GM12878 (cell line): ENCODE measurements around the gene DPP4. TPM values are rescaled to one million over a fixed set of nuclear protein-coding genes. Genes with fewer than 3 reads are reported as not detected.

Experiments
- ATAC-seq: fragments of 200-7000 bp; cut with Tn5 transposase; 3 replicates; pipeline ENCODE4 v1.9.1; 2020; ENCODE audit warnings: mild to moderate bottlenecking, moderate library complexity
- BruUV-seq: library from RNA; stranded (reverse); fragments of 400-500 nt; replicated peaks from 2 replicates; lab custom pipeline; 2021; lab: Mats Ljungman, UMichigan
- CTCF ChIA-PET: fragments of 300-600 bp; sonication (Branson Sonifier 250); formaldehyde crosslinking; extraction: SDS; loops from one replicate; lab custom pipeline; 2021; ENCODE audit warnings: inconsistent platforms; lab: Yijun Ruan, JAX
- POLR2A ChIA-PET: fragments of 350-600 bp; formaldehyde crosslinking; extraction: SDS; loops from one replicate; lab custom pipeline; 2021; ENCODE audit warnings: inconsistent platforms; lab: Charles Lee
- RAD21 ChIA-PET: fragments of 300-600 bp; sonication (Branson Sonifier 250); formaldehyde crosslinking; loops from one replicate; lab custom pipeline; 2023; ENCODE audit warnings: antibody characterized with exemption; ENCODE audit not compliant: unreplicated experiment; lab: Charles Lee
- SMC1A ChIA-PET: fragments of 300-600 bp; sonication (Branson Sonifier 250); formaldehyde crosslinking; loops from one replicate; lab custom pipeline; 2023; ENCODE audit not compliant: unreplicated experiment, uncharacterized antibody; lab: Charles Lee
- DNase-seq: peaks from one replicate; pipeline ENCODE4 v3.0.0-alpha.2; 2011; ENCODE audit warnings: low read depth, low spot score
- FAIRE-seq: peaks from 3 replicates; lab custom pipeline; 2011; peaks lifted over from hg19 to GRCh38; lab: Jason Lieb, UNC
- H2AFZ ChIP-seq: 2 replicates; pipeline ENCODE4 v1.6.0; 2011; ENCODE audit warnings: low read depth, low read length, control low read depth; ENCODE audit not compliant: control insufficient read depth
- H3K27ac ChIP-seq: 2 replicates; pipeline ENCODE4 v1.5.1; 2011; ENCODE audit warnings: control low read depth; ENCODE audit not compliant: control insufficient read depth, insufficient read depth
- H3K27me3 ChIP-seq, 2 experiments: replicated peaks in 1 of 2; 2 replicates each; pipeline versions ENCODE4 v1.6.0 to v1.6.1; 2011; ENCODE audit warnings: low read length in 1 of 2; ENCODE audit not compliant: control insufficient read depth in 2 of 2, insufficient read depth in 2 of 2
- H3K36me3 ChIP-seq, 2 experiments: 2 replicates each; pipeline ENCODE4 v1.5.1; 2011; ENCODE audit warnings: low read length in 1 of 2; ENCODE audit not compliant: control insufficient read depth in 2 of 2, insufficient read depth in 2 of 2
- H3K4me1 ChIP-seq: 2 replicates; pipeline ENCODE4 v1.6.1; 2011; ENCODE audit warnings: mild to moderate bottlenecking, low read length, moderate library complexity, mixed read lengths; ENCODE audit not compliant: control insufficient read depth, insufficient read depth
- H3K4me2 ChIP-seq: 2 replicates; pipeline ENCODE4 v1.6.0; 2011; ENCODE audit warnings: control low read depth; ENCODE audit not compliant: control insufficient read depth, insufficient read depth
- H3K4me3 ChIP-seq: fragments of 200-600 bp; sonication (generic); 2 replicates; pipeline ENCODE4 v1.5.1; 2016
- H3K79me2 ChIP-seq: 2 replicates; pipeline ENCODE4 v1.6.0; 2011; ENCODE audit warnings: low read length; ENCODE audit not compliant: control insufficient read depth, insufficient read depth
- H3K9ac ChIP-seq: 2 replicates; pipeline ENCODE4 v1.8.0; 2011; ENCODE audit warnings: low read length, control low read depth, mixed read lengths; ENCODE audit not compliant: control insufficient read depth, insufficient read depth
- H3K9me3 ChIP-seq: replicated peaks from 3 replicates; pipeline ENCODE4 v1.5.1; 2011; ENCODE audit warnings: mild to moderate bottlenecking, low read length; ENCODE audit not compliant: control insufficient read depth, insufficient read depth
- H4K20me1 ChIP-seq: 2 replicates; pipeline ENCODE4 v1.6.0; 2011; ENCODE audit not compliant: control insufficient read depth, insufficient read depth
- ATF2 ChIP-seq: IDR thresholded peaks from 2 replicates; pipeline ENCODE4 v1.6.1; 2012; ENCODE audit warnings: low read length, inconsistent platforms
- BACH1 ChIP-seq: fragments of 450-650 bp; IDR thresholded peaks from 2 replicates; pipeline ENCODE4 v1.6.1; 2017; ENCODE audit warnings: mild to moderate bottlenecking, borderline replicate concordance
- FOXK2 ChIP-seq: fragments of 450-650 bp; IDR thresholded peaks from 2 replicates; pipeline ENCODE4 v1.6.1; 2017; ENCODE audit warnings: mild to moderate bottlenecking, moderate library complexity
- MEF2A ChIP-seq: IDR thresholded peaks from 2 replicates; pipeline ENCODE4 v1.6.1; 2011; ENCODE audit warnings: low read depth, mild to moderate bottlenecking, low read length, moderate library complexity; ENCODE audit not compliant: insufficient read depth
- MXI1 ChIP-seq: fragments of 150-350 bp; IDR thresholded peaks from 2 replicates; pipeline ENCODE4 v1.6.1; 2011; ENCODE audit warnings: low read depth, mild to moderate bottlenecking, inconsistent platforms, low read length, improper control_type of control experiment
- PML ChIP-seq: IDR thresholded peaks from 2 replicates; pipeline ENCODE4 v1.6.1; 2012; ENCODE audit warnings: low read length, inconsistent platforms
- REST ChIP-seq: IDR thresholded peaks from 2 replicates; pipeline ENCODE4 v1.6.1; 2012; ENCODE audit warnings: mild to moderate bottlenecking, low read depth, low read length
- YY1 ChIP-seq: IDR thresholded peaks from 2 replicates; pipeline ENCODE4 v1.6.1; 2011; ENCODE audit warnings: low read depth, mild to moderate bottlenecking, low read length
- ZBED1 ChIP-seq: IDR thresholded peaks from 2 replicates; pipeline ENCODE4 v1.6.1; 2016; ENCODE audit warnings: borderline replicate concordance
- WGBS: methylation state at CpG from one replicate; pipeline ENCODE4 v1.1.6; 2016; ENCODE audit warnings: low lambda C conversion rate; ENCODE audit not compliant: insufficient replicate concordance, insufficient coverage; ENCODE audit errors: missing lambda C conversion rate; 5-methylcytosine and 5-hydroxymethylcytosine counted together
- in situ Hi-C: fragments of 300-500 bp; cut with MboI; formaldehyde crosslinking; loops from 9 replicates; pipeline ENCODE4 v1.14.3; 2018; ENCODE audit warnings: mixed read lengths
- intact Hi-C: fragments of 100-400 bp; cut with micrococcal nuclease; formaldehyde crosslinking; loops from one replicate; pipeline ENCODE4 v1.14.2; 2022; ENCODE audit not compliant: unreplicated experiment
- polyA plus RNA-seq, 11 experiments: library from polyadenylated mRNA; depleted of rRNA in 4 of 11; unstranded in 6 of 11; stranded (reverse) in 5 of 11; fragments of >200 nt; fragmentation: Nextera tagmentation in 4 of 11; fragmentation: Illumina TruSeq in 1 of 11; extraction: Ambion mirVana in 4 of 11; extraction: Trizol in 1 of 11; gene quantifications; 1 replicate in 1 of 11; 2 replicates in 10 of 11; pipeline versions ENCODE4 v1.2.1 to v1.2.3, GENCODE V29; 2011 to 2016; ENCODE audit warnings: inconsistent platforms in 2 of 11, missing spikeins in 2 of 11, low read depth in 1 of 11
- total RNA-seq, 4 experiments: library from RNA; depleted of rRNA in 3 of 4; stranded (reverse); fragments of >200 nt in 3 of 4; fragmentation: Illumina TruSeq in 1 of 4; extraction: Trizol in 1 of 4; gene quantifications; 2 replicates each; pipeline versions ENCODE4 v1.2.1 to v1.2.3, GENCODE V29; 2013 to 2021

DPP4 gene
- total and polyA plus RNA-seq, 10 of the 15 experiments (the other 5 are each of a cell fraction or from before 2014, with no cell fraction given), result 4.1 to 11.4 (median 9.3) TPM

GRCh38 chr2:161952783-161953191 lies 121.2 kb downstream of the DPP4 start (continued):
- TF ChIP-seq REST (no peak), MEF2A (no peak), MXI1 (no peak), ATF2 (no peak)

- no peaks in the 10 kb centered on the region for H3K4me1 ChIP-seq
- ChIA-PET RAD21 (interaction anchor here (0.7 to 4.6 kb wide), 5 partner anchors 40 to 361 kb away, joined by 3 to 102 read pairs (median 4); no protein-coding TSS in a partner anchor), SMC1A (interaction anchor here (0.8 to 4.8 kb wide), 8 partner anchors 9 to 360 kb away, joined by 3 to 122 read pairs (median 4); no protein-coding TSS in a partner anchor), POLR2A (no interaction called here), CTCF (interaction anchor here (1.1 to 10.3 kb wide), 13 partner anchors 8 to 394 kb away, joined by 3 to 215 read pairs (median 4); no protein-coding TSS in a partner anchor)
- H3K79me2 ChIP-seq, result no peaks in the 10 kb centered on the region
- BruUV-seq, result no TSS peak
- no peak overlapping the region for H3K27ac ChIP-seq
- no peak overlapping the region for H3K4me2 ChIP-seq
- DNase-seq, result no peak
- ATAC-seq, result no peak
- H3K9me3 ChIP-seq, result no peaks in the 10 kb centered on the region
- no peak overlapping the region for H3K9ac ChIP-seq
- in situ Hi-C loops, result loop anchor here (5.0 to 25.0 kb wide), 2 partner anchors 361 to 686 kb away; no protein-coding TSS in a partner anchor
- H2AFZ ChIP-seq, result no peak overlapping the region
- no peak for TF ChIP-seq BACH1
- TF ChIP-seq ZBED1, result no peak
- no peak for TF ChIP-seq YY1
- no peak for TF ChIP-seq PML
- no peak for TF ChIP-seq FOXK2
- FAIRE-seq, result no peak
- WGBS, result 17% methylated on average over 5 of the region's 5 CpGs
- intact Hi-C loops, result loop anchor here (10.0 kb wide), 2 partner anchors 243 to 523 kb away; no protein-coding TSS in a partner anchor
- H3K36me3 ChIP-seq, result no peaks in the 10 kb centered on the region
- no peaks in the 10 kb centered on the region for H4K20me1 ChIP-seq
- no peak overlapping the region for H3K4me3 ChIP-seq
- no peaks in the 10 kb centered on the region for H3K27me3 ChIP-seq
These were observed 126.2 kb downstream of the DPP4 start for GRCh38 chr2:161947836-161948235.
